Measurements from ENCODE around the gene ST7. TPM values are rescaled to one million over a fixed set of nuclear protein-coding genes. Genes with fewer than 3 reads are reported as not detected.

The ST7 gene
- total and polyA plus RNA-seq, 2 donors (not counting 3 experiments of a cell fraction or from before 2014, with no cell fraction given), result 18.6 to 24.9 TPM

- Histone ChIP-seq H3K4me3 (replicated peaks in 1 of 3; ENCODE audit: insufficient read depth in 1 of 3, low read depth in 1 of 3, low read length in 3 of 3) (no peak overlapping the region), H3K9me3 (replicated peaks; ENCODE audit: control insufficient read depth, insufficient read depth, low read length) (no peaks in the 10 kb centered on the region), H3K4me2 (ENCODE audit: insufficient read depth, low read length) (no peak overlapping the region), H3K36me3 (ENCODE audit: control insufficient read depth in 2 of 2, extremely low read depth in 1 of 2, insufficient read depth in 2 of 2, low read length in 2 of 2) (no peaks in the 10 kb centered on the region), H2AFZ (ENCODE audit: low read depth, low read length) (no peak overlapping the region), H3K27me3 (ENCODE audit: control insufficient read depth in 2 of 2, insufficient read depth in 2 of 2, low read length in 2 of 2) (no peaks in the 10 kb centered on the region), H3K9me1 (replicated peaks; ENCODE audit: control insufficient read depth, extremely low read depth, insufficient read depth, low read length) (no peaks in the 10 kb centered on the region), H3K4me1 (ENCODE audit: control insufficient read depth, extremely low read depth, insufficient read depth, low read length) (no peaks in the 10 kb centered on the region), H3K9ac (replicated peaks; ENCODE audit: extremely low read depth, insufficient read depth, low read length) (no peak overlapping the region), H3K27ac (ENCODE audit: insufficient read depth, low read depth, low read length) (no peak overlapping the region), H4K20me1 (replicated peaks; ENCODE audit: control insufficient read depth, extremely low read depth, insufficient read depth, low read length) (no peaks in the 10 kb centered on the region), H3K79me2 (ENCODE audit: control insufficient read depth, insufficient read depth, low read length) (peaks cover 3% of the 10 kb centered on the region)
- CTCF ChIA-PET, result interaction anchor here (1.0 to 1.3 kb wide), 4 partner anchors 13 to 78 kb away, joined by 3 to 5 read pairs (median 3); no protein-coding TSS in a partner anchor
- intact Hi-C loops (cut with micrococcal nuclease), result no loop called here
- dilution Hi-C loops (cut with MboI; ENCODE audit: extremely low pct_ligation_motif_present, low sequenced_read_pairs), result no loop called here
- FAIRE-seq (no peak), DNase-seq (ENCODE audit: low read depth, low spot score) (no peak)
- POLR2A ChIA-PET, result no interaction called here
- BruUV-seq (replicated peaks), result no TSS peak
- TF ChIP-seq, protein P1, sequence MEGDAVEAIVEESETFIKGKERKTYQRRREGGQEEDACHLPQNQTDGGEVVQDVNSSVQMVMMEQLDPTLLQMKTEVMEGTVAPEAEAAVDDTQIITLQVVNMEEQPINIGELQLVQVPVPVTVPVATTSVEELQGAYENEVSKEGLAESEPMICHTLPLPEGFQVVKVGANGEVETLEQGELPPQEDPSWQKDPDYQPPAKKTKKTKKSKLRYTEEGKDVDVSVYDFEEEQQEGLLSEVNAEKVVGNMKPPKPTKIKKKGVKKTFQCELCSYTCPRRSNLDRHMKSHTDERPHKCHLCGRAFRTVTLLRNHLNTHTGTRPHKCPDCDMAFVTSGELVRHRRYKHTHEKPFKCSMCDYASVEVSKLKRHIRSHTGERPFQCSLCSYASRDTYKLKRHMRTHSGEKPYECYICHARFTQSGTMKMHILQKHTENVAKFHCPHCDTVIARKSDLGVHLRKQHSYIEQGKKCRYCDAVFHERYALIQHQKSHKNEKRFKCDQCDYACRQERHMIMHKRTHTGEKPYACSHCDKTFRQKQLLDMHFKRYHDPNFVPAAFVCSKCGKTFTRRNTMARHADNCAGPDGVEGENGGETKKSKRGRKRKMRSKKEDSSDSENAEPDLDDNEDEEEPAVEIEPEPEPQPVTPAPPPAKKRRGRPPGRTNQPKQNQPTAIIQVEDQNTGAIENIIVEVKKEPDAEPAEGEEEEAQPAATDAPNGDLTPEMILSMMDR (IDR thresholded peaks at IDR 0.05; ENCODE audit: extremely low read depth in 1 of 2, insufficient read depth in 1 of 2, low read depth in 1 of 2, low read length in 2 of 2), result no peak
- TF ChIP-seq JUN (IDR thresholded peaks at IDR 0.05; ENCODE audit: borderline replicate concordance, insufficient read depth, insufficient read length, low read depth) (no peak), POLR2A (IDR thresholded peaks at IDR 0.05; ENCODE audit: low read depth, low read length) (no peak), GATA2 (IDR thresholded peaks at IDR 0.05; ENCODE audit: insufficient read depth, insufficient read length, low read depth, low read length) (no peak), MYC (IDR thresholded peaks at IDR 0.05; ENCODE audit: low read depth, low read length) (no peak), FOS (IDR thresholded peaks at IDR 0.05; ENCODE audit: borderline replicate concordance, insufficient read depth, low read length) (no peak), EZH2 (IDR thresholded peaks at IDR 0.05; ENCODE audit: borderline replicate concordance, low read depth, low read length, severe bottlenecking) (no peak), MAX (IDR thresholded peaks at IDR 0.05; ENCODE audit: insufficient read depth, insufficient read length) (no peak)
These were observed 109.0 kb downstream of the ST7 start for GRCh38 chr7:117062300-117062699.

Measured in endothelial cell of umbilical vein (primary cell).